ENCODE data around the gene ZNF304.

The ZNF304 gene

DNA sequence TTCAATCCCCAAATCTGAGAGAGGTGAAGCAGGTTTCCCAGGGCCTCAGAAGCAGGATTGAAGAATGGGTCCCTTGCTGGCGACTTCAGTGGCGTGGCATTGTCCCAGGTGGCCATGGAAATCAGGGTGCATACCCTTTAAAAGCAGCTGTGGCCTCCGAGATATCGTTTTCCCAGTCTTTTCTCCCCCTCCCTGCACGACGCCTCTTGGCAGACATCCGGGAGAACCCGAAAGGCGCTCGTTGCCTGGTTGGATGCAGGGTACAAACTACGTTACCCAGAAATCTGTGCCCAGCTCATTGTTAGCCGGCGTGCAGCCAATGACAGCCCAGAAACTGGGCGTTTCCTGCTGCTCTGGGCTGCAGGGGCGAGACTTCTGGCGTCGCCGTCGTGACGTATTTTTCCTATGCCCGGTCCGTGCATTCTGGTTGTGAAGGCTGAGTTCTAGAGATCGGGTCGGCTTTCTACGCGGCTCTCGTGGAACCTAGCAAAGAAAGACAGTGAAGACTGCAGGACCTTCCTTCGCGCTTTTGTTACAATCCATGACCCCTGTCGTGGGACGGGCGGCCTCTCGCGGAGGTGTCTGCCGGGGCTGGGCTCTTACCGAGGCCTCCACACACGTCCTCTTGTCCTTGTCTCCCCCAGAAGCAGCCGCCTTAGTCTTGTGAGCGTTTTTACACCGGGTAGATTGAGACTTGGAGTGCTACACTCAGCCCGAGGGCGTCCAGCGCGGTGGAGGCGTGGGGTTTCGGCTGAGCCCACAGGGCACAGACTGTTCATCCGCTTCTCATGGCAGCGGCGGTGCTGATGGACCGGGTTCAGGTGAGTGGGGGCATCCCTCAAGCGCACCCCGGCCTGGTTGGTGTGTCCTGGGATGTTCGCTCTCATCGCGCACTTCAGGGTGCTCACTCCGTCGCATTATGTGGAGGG is at the start of gene ZNF304:
ZNF304 (plus strand) TSS at position 395 of the 929 bp plus-strand sequence; CDS start at position 789, 394 bp downstream.
- TF ChIP-seq MYC (IDR thresholded peaks at IDR 0.05; ENCODE audit: low read depth, low read length) (peak; percentile 38; the same call in 1 of the 2 replicates), POLR2A (IDR thresholded peaks at IDR 0.05; ENCODE audit: extremely low read depth, insufficient read length) (peak; percentile 41)
- TF ChIP-seq, protein P1, sequence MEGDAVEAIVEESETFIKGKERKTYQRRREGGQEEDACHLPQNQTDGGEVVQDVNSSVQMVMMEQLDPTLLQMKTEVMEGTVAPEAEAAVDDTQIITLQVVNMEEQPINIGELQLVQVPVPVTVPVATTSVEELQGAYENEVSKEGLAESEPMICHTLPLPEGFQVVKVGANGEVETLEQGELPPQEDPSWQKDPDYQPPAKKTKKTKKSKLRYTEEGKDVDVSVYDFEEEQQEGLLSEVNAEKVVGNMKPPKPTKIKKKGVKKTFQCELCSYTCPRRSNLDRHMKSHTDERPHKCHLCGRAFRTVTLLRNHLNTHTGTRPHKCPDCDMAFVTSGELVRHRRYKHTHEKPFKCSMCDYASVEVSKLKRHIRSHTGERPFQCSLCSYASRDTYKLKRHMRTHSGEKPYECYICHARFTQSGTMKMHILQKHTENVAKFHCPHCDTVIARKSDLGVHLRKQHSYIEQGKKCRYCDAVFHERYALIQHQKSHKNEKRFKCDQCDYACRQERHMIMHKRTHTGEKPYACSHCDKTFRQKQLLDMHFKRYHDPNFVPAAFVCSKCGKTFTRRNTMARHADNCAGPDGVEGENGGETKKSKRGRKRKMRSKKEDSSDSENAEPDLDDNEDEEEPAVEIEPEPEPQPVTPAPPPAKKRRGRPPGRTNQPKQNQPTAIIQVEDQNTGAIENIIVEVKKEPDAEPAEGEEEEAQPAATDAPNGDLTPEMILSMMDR (IDR thresholded peaks at IDR 0.05; ENCODE audit: low read depth, low read length) = no peak
- peak; percentile 91 for DNase-seq (ENCODE audit: low read depth)
- H3K4me3 ChIP-seq (ENCODE audit: low read depth, low read length) = peak within 1 kb of the TSS; percentile 86

DNA sequence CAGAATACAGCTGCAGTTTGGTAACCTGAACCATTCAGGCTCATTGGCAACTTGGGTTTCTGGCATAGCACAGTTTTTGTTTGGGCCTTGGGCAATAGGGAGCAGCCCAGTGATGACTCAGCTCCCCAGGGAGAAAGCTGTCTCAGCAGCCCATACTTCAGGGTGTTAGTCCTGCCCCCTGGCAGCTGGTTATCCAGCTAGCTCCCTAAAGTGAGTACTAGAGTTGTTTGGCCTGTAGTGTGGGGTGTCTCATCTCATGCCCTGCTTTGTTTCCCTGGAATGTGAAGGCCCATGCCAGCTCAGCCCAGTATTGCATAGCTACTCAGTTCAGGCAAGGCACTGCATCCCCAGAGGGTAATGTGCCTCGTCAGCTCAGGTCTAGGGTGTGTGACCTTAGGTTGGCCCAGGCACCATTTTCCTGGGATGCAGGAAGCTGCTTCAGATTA is 49.0 kb upstream of the ZNF304 start:
- peak; percentile 88 for DNase-seq (ENCODE audit: low read depth)
- TF ChIP-seq, protein P2, sequence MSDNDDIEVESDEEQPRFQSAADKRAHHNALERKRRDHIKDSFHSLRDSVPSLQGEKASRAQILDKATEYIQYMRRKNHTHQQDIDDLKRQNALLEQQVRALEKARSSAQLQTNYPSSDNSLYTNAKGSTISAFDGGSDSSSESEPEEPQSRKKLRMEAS (IDR thresholded peaks at IDR 0.05; ENCODE audit: low read depth, low read length) = no peak
- TF ChIP-seq MYC (IDR thresholded peaks at IDR 0.05; ENCODE audit: low read depth, low read length) (no peak), POLR2A (IDR thresholded peaks at IDR 0.05; ENCODE audit: extremely low read depth, insufficient read length) (no peak)
- TF ChIP-seq, protein P1 (IDR thresholded peaks at IDR 0.05; ENCODE audit: low read depth, low read length) = no peak
- no peak overlapping the region for H3K4me3 ChIP-seq (ENCODE audit: low read depth, low read length)

DNA sequence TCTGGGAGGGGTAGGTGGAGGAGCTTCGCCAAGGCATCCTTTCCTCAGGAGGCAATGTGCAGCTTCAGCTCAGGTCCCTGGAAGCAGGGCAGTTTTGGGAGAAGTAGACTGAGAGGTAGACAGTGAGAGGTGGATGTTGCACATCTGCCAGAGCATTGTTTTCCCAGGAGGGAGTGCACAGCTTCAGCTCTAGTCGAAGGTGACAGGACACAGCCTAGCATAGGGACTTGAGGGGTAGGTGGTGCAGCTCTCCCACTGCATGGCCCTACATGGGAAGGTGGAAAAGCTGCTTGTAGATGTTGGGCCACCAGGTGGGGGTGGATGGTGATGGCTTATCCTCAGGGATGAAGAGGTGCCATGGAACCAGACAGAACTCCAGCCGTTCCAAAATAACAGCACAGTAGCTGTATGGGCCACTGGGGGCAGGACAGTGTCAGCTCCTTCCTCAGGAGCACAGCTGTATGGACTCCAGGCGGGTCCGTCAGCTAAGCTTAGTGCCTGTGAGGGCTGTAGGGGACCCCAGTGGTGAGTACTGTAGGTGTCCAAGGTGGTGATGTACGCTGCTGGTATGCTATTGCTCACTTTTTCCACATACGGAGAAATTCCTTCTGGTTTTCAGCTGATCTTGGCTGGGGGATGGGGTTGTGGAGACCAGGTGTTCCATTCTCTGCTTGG is 48.2 kb upstream of the ZNF304 start:
- H3K4me3 ChIP-seq (ENCODE audit: low read depth, low read length) = no peak overlapping the region
- TF ChIP-seq, protein P2 (IDR thresholded peaks at IDR 0.05; ENCODE audit: low read depth, low read length) = no peak
- TF ChIP-seq POLR2A (IDR thresholded peaks at IDR 0.05; ENCODE audit: extremely low read depth, insufficient read length) = no peak
- no peak for TF ChIP-seq MYC (IDR thresholded peaks at IDR 0.05; ENCODE audit: low read depth, low read length)
- TF ChIP-seq, protein P1 (IDR thresholded peaks at IDR 0.05; ENCODE audit: low read depth, low read length) = no peak
- DNase-seq (ENCODE audit: low read depth) = no peak

DNA sequence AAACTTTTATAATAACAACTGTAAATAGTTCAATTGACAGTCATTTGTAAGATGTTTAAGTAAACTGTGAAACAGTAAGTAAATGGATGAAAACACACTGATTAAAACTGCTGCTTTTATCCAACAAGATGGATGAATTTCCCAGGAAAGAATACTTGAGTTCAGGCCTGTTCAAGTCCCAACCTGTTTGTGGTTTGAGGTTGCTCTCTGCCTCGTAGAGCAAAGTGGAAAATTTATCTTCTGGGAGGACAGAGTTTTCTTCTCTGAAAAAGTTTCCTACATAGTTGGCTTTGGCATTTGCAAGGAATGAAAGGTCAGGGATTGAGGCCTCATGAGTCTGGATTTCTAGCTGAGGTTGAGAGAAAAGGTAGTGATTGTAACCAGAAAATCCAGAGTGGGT is 46.0 kb upstream of the ZNF304 start:
- no peak for DNase-seq (ENCODE audit: low read depth)
- TF ChIP-seq MYC (IDR thresholded peaks at IDR 0.05; ENCODE audit: low read depth, low read length) = no peak
- TF ChIP-seq, protein P1 (IDR thresholded peaks at IDR 0.05; ENCODE audit: low read depth, low read length) = no peak
- TF ChIP-seq, protein P2 (IDR thresholded peaks at IDR 0.05; ENCODE audit: low read depth, low read length) = no peak
- no peak for TF ChIP-seq POLR2A (IDR thresholded peaks at IDR 0.05; ENCODE audit: extremely low read depth, insufficient read length)
- no peak overlapping the region for H3K4me3 ChIP-seq (ENCODE audit: low read depth, low read length)

DNA sequence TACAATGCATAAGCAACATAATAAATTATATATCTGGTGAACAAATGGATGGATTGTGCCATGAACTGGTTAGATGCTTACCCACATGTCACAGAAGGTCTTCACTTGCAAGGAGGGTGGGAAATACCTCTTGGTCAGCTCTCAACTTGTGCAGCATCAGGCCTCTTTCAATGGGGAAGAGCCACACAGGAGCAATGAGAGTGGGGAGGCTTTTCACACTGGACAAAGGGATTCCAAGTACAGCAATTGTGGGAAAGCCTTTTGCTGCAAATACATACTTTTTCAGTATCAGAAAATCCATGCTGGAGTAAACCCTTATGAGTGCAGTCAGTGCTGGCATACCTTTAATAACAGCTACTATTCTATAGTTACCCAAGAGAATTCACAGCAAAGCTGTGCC is 42.6 kb upstream of the ZNF304 start:
- TF ChIP-seq, protein P1 (IDR thresholded peaks at IDR 0.05; ENCODE audit: low read depth, low read length) = no peak
- no peak for TF ChIP-seq MYC (IDR thresholded peaks at IDR 0.05; ENCODE audit: low read depth, low read length)
- TF ChIP-seq POLR2A (IDR thresholded peaks at IDR 0.05; ENCODE audit: extremely low read depth, insufficient read length) = no peak
- TF ChIP-seq, protein P2 (IDR thresholded peaks at IDR 0.05; ENCODE audit: low read depth, low read length) = no peak
- no peak overlapping the region for H3K4me3 ChIP-seq (ENCODE audit: low read depth, low read length)
- no peak for DNase-seq (ENCODE audit: low read depth)
